ENCODE data around the gene TPK1. TPM values are rescaled to one million over a fixed set of nuclear protein-coding genes. Genes with fewer than 3 reads are reported as not detected.
"Not testable (repeated sequence)": the region's sequence is repeated elsewhere in the genome, so short reads cannot be mapped to it uniquely, and the experiment has no call there.

Gene TPK1
- total RNA-seq, 4 donors from 2014 or later: 2.5 to 22.7 (median 18.7) TPM

DNA sequence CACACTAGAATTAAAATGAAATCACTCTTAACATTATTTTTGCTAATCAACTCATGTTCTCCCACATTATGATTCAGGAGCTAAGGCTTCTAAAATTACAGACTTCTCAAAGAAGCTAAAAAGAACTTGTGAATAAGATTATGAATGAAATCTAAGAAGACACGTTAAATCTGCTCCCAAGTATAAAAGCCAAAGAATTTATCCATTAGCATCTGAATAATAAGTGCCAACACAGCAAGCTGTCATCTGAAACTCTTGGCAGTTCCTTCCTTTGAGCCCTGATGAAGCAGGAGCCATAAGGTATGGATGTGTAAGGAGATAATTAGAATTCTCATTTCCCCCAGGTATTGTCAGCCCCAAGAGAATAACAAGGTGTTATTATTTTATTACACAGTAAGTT, 50.3 kb downstream of the TPK1 start:
- Histone ChIP-seq H3K27me3 (no peaks in the 10 kb centered on the region), H3K9me3 (no peaks in the 10 kb centered on the region), H3K4me3 (no peak overlapping the region), H3K4me1 (no peaks in the 10 kb centered on the region), H3K36me3 (no peaks in the 10 kb centered on the region), H3K27ac (no peak overlapping the region)
- TF ChIP-seq, protein P1, sequence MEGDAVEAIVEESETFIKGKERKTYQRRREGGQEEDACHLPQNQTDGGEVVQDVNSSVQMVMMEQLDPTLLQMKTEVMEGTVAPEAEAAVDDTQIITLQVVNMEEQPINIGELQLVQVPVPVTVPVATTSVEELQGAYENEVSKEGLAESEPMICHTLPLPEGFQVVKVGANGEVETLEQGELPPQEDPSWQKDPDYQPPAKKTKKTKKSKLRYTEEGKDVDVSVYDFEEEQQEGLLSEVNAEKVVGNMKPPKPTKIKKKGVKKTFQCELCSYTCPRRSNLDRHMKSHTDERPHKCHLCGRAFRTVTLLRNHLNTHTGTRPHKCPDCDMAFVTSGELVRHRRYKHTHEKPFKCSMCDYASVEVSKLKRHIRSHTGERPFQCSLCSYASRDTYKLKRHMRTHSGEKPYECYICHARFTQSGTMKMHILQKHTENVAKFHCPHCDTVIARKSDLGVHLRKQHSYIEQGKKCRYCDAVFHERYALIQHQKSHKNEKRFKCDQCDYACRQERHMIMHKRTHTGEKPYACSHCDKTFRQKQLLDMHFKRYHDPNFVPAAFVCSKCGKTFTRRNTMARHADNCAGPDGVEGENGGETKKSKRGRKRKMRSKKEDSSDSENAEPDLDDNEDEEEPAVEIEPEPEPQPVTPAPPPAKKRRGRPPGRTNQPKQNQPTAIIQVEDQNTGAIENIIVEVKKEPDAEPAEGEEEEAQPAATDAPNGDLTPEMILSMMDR (IDR thresholded peaks at IDR 0.05): no peak
- TF ChIP-seq POLR2A (IDR thresholded peaks at IDR 0.05): no peak
- no peak for DNase-seq

DNA sequence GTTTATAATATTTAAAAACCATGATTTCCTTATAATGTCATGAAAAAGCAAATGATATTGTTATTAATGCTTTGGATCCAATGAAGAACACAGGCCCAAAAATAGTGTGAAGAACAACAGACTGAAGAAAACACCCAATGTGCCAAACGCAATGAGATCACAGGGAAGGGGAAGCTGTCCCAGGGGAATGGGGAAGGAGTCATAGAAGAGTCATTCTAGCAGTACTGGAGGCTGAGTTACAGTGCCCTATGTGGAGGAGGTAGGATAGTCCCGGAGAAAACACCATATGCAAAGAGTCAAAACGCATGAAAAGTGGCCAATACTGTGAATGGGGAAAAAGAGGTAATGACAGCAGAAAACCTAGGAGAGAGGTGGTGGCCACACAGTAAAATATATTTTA, 50.9 kb downstream of the TPK1 start:
- Histone ChIP-seq H3K27me3 (no peaks in the 10 kb centered on the region), H3K36me3 (no peaks in the 10 kb centered on the region), H3K4me1 (no peaks in the 10 kb centered on the region), H3K27ac (no peak overlapping the region), H3K4me3 (no peak overlapping the region), H3K9me3 (no peaks in the 10 kb centered on the region)
- no peak for DNase-seq
- TF ChIP-seq, protein P1 (IDR thresholded peaks at IDR 0.05): no peak
- no peak for TF ChIP-seq POLR2A (IDR thresholded peaks at IDR 0.05)

DNA sequence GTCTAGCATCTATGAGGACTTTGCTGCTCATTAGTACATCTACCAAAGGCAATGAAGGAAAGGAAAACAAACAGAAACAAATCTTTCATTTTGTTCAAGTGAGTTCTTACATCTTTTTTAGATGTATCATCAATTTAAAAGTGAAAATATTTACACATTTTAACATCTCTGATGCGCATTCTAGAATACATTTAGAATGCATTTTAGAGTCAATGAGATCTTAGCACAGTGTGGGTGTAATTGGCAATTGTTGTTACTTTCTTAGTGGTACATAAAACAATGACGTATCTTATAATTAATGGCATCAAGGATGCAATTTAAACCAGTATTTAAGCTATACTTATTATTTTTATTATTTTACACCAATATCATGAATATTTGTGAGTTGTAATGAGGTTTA, 51.4 kb downstream of the TPK1 start:
- Histone ChIP-seq H3K36me3 (no peaks in the 10 kb centered on the region), H3K9me3 (no peaks in the 10 kb centered on the region), H3K4me1 (no peaks in the 10 kb centered on the region), H3K27ac (no peak overlapping the region), H3K27me3 (no peaks in the 10 kb centered on the region), H3K4me3 (no peak overlapping the region)
- no peak for DNase-seq
- TF ChIP-seq, protein P1 (IDR thresholded peaks at IDR 0.05): no peak
- no peak for TF ChIP-seq POLR2A (IDR thresholded peaks at IDR 0.05)

DNA sequence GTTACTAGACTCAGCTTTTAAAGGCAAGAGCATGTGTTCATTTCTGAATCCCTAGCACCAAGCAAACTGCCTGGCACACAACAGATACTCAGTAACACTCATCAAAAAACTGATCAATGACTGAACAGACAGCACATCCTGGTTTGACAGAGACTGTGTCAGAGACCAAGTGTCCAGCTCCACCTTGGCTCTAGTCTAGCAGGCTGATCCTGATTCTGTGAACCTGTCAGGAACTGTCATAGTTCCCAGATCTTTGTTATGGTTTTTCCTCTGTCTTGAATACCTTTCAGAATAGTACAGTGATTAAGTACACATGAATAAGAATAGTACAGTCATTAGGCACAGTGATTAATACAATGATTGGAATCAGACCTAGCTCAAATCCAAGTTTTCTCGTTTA, 53.0 kb downstream of the TPK1 start:
- H3K27ac ChIP-seq: no peak overlapping the region
- no peaks in the 10 kb centered on the region for H3K27me3 ChIP-seq
- H3K4me3 ChIP-seq: no peak overlapping the region
- TF ChIP-seq, protein P1 (IDR thresholded peaks at IDR 0.05): no peak
- TF ChIP-seq POLR2A (IDR thresholded peaks at IDR 0.05): no peak
- no peaks in the 10 kb centered on the region for H3K9me3 ChIP-seq
- H3K36me3 ChIP-seq: no peaks in the 10 kb centered on the region
- no peak for DNase-seq
- H3K4me1 ChIP-seq: no peaks in the 10 kb centered on the region

DNA sequence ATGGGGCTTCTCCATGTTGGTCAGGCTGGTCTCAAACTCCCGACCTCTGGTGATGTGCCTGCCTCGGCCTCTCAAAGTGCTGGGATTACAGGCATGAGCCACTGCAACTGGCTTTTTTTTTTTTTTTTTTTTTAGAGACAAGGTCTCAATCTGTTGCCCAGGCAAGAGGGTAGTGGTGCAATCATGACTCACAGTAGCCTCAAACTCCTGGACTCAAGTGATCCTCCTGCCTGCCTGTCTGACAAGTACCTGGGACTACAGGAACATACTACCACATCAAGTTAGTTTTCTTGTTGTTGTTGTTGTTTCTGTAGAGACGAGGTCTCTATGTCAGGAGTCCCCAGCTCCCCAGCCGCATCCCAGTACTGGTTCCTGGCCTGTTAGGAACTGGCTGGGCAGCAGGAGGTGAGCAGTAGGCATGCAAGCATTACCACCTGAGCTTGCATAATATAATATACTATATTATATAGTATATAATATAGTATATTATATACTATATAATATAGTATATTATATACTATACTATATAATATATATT, 55.7 kb downstream of the TPK1 start:
- Histone ChIP-seq H3K9me3 (no peaks in the 10 kb centered on the region), H3K27me3 (no peaks in the 10 kb centered on the region)
- no peak for TF ChIP-seq POLR2A (IDR thresholded peaks at IDR 0.05)
- TF ChIP-seq, protein P1 (IDR thresholded peaks at IDR 0.05): no peak

DNA sequence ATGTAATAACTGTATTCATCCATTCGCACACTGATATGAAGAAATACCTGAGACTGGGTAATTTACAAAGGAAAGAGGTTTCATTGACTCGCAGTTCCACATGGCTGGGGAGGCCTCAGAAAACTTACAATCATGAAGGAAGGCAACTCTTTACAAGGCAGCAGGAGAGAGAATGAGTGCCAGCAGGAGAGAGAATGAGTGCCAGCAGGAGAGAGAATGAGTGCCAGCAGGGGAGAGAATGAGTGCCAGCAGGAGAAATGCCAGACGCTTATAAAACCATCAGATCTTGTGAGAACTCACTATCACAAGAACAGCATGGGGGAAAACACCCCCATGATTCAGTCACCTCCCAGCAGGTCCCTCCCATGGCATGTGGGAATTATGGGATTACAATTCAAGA, 58.0 kb downstream of the TPK1 start:
- not testable (repeated sequence) for DNase-seq, H3K27ac ChIP-seq, H3K36me3 ChIP-seq, H3K9me3 ChIP-seq, H3K4me1 ChIP-seq, H3K4me3 ChIP-seq, H3K27me3 ChIP-seq

More for the DNA sequence above, 55.7 kb downstream of the TPK1 start:
- DNase-seq: no peak
- no peak overlapping the region for H3K4me3 ChIP-seq
- H3K36me3 ChIP-seq: no peaks in the 10 kb centered on the region
- H3K27ac ChIP-seq: no peak overlapping the region
- no peaks in the 10 kb centered on the region for H3K4me1 ChIP-seq

All from Peyer's patch (tissue), 4 donors.